Measurements from ENCODE around the gene SMPD1. TPM values are rescaled to one million over a fixed set of nuclear protein-coding genes. Genes with fewer than 3 reads are reported as not detected.
"Not testable (repeated sequence)": the region's sequence is repeated elsewhere in the genome, so short reads cannot be mapped to it uniquely, and the experiment has no call there.

Gene SMPD1
- total RNA-seq, 2 experiments from 2014 or later = 13.1 to 14.1 TPM

- POLR2A ChIA-PET = interaction anchor here (0.7 kb wide), 1 partner anchor 13 kb away, joined by 3 read pairs; no protein-coding TSS in a partner anchor
- Mint-ChIP-seq H3K4me3 (no peak overlapping the region), H3K36me3 (ENCODE audit: low read depth) (peaks cover 10% of the 10 kb centered on the region), H3K27ac (peak overlapping the region; percentile 92), H3K9me3 (ENCODE audit: low read depth) (no peaks in the 10 kb centered on the region), H3K27me3 (no peaks in the 10 kb centered on the region), H3K4me1 (peaks cover 48% of the 10 kb centered on the region)
- intact Hi-C loops (cut with DNase I, micrococcal nuclease) = loop anchor here in 1 of 2 experiments (1.0 kb wide), 1 partner anchor 9 kb away; no protein-coding TSS in a partner anchor
- DNase-seq = no peak
- CTCF ChIA-PET = interaction anchor here (0.6 to 6.1 kb wide), 9 partner anchors 8 to 360 kb away, joined by 3 to 47 read pairs (median 4); partner anchors contain the start of gene APBB1
- no peak for ATAC-seq
Measured at GRCh38 chr11:6388748-6389147, 1.5 kb upstream of the SMPD1 start.

GRCh38 chr11:6390718-6391469, 620 bp downstream of the SMPD1 start:
- H3K4me1 Mint-ChIP-seq = peaks cover 50% of the 10 kb centered on the region
- H3K9me3 Mint-ChIP-seq (ENCODE audit: low read depth) = no peaks in the 10 kb centered on the region
- peaks cover 10% of the 10 kb centered on the region for H3K36me3 Mint-ChIP-seq (ENCODE audit: low read depth)
- no peak for ATAC-seq
- H3K27ac Mint-ChIP-seq = peak overlapping the region; percentile 63
- peak overlapping the region; percentile 77 for H3K4me3 Mint-ChIP-seq
- no peaks in the 10 kb centered on the region for H3K27me3 Mint-ChIP-seq
- ChIA-PET POLR2A (interaction anchor here (0.6 to 2.3 kb wide), 7 partner anchors 12 to 1997 kb away, joined by 3 to 20 read pairs (median 7); partner anchors contain the start of genes APBB1, ARFIP2 and TIMM10B), CTCF (interaction anchor here (1.0 to 6.1 kb wide), 6 partner anchors 12 to 53 kb away, joined by 3 to 47 read pairs (median 5); no protein-coding TSS in a partner anchor)
- intact Hi-C loops (cut with DNase I, micrococcal nuclease) = loop anchor here (1.0 to 10.0 kb wide), 14 partner anchors 11 to 706 kb away; partner anchors contain the start of genes APBB1 (in 2 of the 2), ARFIP2 (in 2 of the 2), FHIP1B (in 2 of the 2) and MRPL17 (in 2 of the 2)
- peak; percentile 31 for DNase-seq

GRCh38 chr11:6391537-6392134, 1.4 kb downstream of the SMPD1 start:
- intact Hi-C loops (cut with DNase I, micrococcal nuclease) = loop anchor here (2.0 to 10.0 kb wide), 4 partner anchors 81 to 707 kb away; partner anchors contain the start of genes MRPL17 (in 2 of the 2), TRIM22 (in 1 of the 2), TRIM3 (in 1 of the 2) and TRIM5 (in 1 of the 2)

GRCh38 chr11:6392251-6392650, 2.0 kb downstream of the SMPD1 start:
- ATAC-seq; POLR2A ChIA-PET; DNase-seq; H3K27me3 Mint-ChIP-seq; H3K9me3 Mint-ChIP-seq (ENCODE audit: low read depth); H3K27ac Mint-ChIP-seq; H3K4me3 Mint-ChIP-seq: not testable (repeated sequence)
- Mint-ChIP-seq H3K4me1 (peaks cover 59% of the 10 kb centered on the region), H3K36me3 (ENCODE audit: low read depth) (peaks cover 15% of the 10 kb centered on the region)
- CTCF ChIA-PET = interaction anchor here (1.0 kb wide), 1 partner anchor 27 kb away, joined by 3 read pairs; no protein-coding TSS in a partner anchor
- intact Hi-C loops (cut with DNase I, micrococcal nuclease) = loop anchor here in 1 of 2 experiments (5.0 to 10.0 kb wide), 2 partner anchors 355 to 707 kb away; partner anchors contain the start of genes TRIM22 and TRIM5

More at GRCh38 chr11:6391537-6392134, 1.4 kb downstream of the SMPD1 start:
- H3K27me3 Mint-ChIP-seq = no peaks in the 10 kb centered on the region
- no peaks in the 10 kb centered on the region for H3K9me3 Mint-ChIP-seq (ENCODE audit: low read depth)
- DNase-seq = no peak
- peaks cover 53% of the 10 kb centered on the region for H3K4me1 Mint-ChIP-seq
- peak overlapping the region; percentile 63 for H3K27ac Mint-ChIP-seq
- ATAC-seq = no peak
- H3K36me3 Mint-ChIP-seq (ENCODE audit: low read depth) = peaks cover 13% of the 10 kb centered on the region
- ChIA-PET POLR2A (interaction anchor here (1.7 to 2.3 kb wide), 2 partner anchors 22 to 27 kb away, joined by 8 to 12 read pairs; partner anchors contain the start of gene APBB1), CTCF (interaction anchor here (6.1 kb wide), 1 partner anchor 13 kb away, joined by 47 read pairs; no protein-coding TSS in a partner anchor)
- peak overlapping the region; percentile 77 for H3K4me3 Mint-ChIP-seq

- ChIA-PET CTCF (interaction anchor here (0.5 to 1.0 kb wide), 3 partner anchors 9 to 16 kb away, joined by 3 to 4 read pairs (median 3); no protein-coding TSS in a partner anchor), POLR2A (no interaction called here)
- ATAC-seq = no peak
- DNase-seq = no peak
- no peak overlapping the region for H3K4me3 Mint-ChIP-seq
- H3K36me3 Mint-ChIP-seq (ENCODE audit: low read depth) = peaks cover 26% of the 10 kb centered on the region
- H3K9me3 Mint-ChIP-seq (ENCODE audit: low read depth) = no peaks in the 10 kb centered on the region
- no peak overlapping the region for H3K27ac Mint-ChIP-seq
- H3K4me1 Mint-ChIP-seq = peaks cover 58% of the 10 kb centered on the region
- intact Hi-C loops (cut with DNase I, micrococcal nuclease) = loop anchor here in 1 of 2 experiments (5.0 to 10.0 kb wide), 2 partner anchors 353 to 709 kb away; partner anchors contain the start of genes TRIM22 and TRIM5
- H3K27me3 Mint-ChIP-seq = no peaks in the 10 kb centered on the region
Measured at GRCh38 chr11:6393989-6394670, 3.9 kb downstream of the SMPD1 start.

- intact Hi-C loops (cut with DNase I, micrococcal nuclease) = loop anchor here in 1 of 2 experiments (10.0 kb wide), 1 partner anchor 711 kb away; the partner anchor contains the start of genes TRIM22 and TRIM5
- H3K4me3 Mint-ChIP-seq = no peak overlapping the region
- ChIA-PET CTCF (interaction anchor here (0.6 to 1.2 kb wide), 2 partner anchors 80 to 156 kb away, joined by 3 read pairs; no protein-coding TSS in a partner anchor), POLR2A (no interaction called here)
- DNase-seq (no peak), ATAC-seq (no peak)
- peaks cover 53% of the 10 kb centered on the region for H3K4me1 Mint-ChIP-seq
- H3K27ac Mint-ChIP-seq = no peak overlapping the region
- peaks cover 33% of the 10 kb centered on the region for H3K36me3 Mint-ChIP-seq (ENCODE audit: low read depth)
- no peaks in the 10 kb centered on the region for H3K27me3 Mint-ChIP-seq
- H3K9me3 Mint-ChIP-seq (ENCODE audit: low read depth) = no peaks in the 10 kb centered on the region
Measured at GRCh38 chr11:6395470-6396060, 5.3 kb downstream of the SMPD1 start.

GRCh38 chr11:6397156-6397555, 6.9 kb downstream of the SMPD1 start:
- no peak for ATAC-seq
- no peak for DNase-seq
- Mint-ChIP-seq H3K4me1 (peaks cover 56% of the 10 kb centered on the region), H3K36me3 (ENCODE audit: low read depth) (peaks cover 36% of the 10 kb centered on the region), H3K9me3 (ENCODE audit: low read depth) (no peaks in the 10 kb centered on the region), H3K4me3 (no peak overlapping the region), H3K27me3 (no peaks in the 10 kb centered on the region), H3K27ac (no peak overlapping the region)
- ChIA-PET POLR2A (no interaction called here), CTCF (interaction anchor here (0.6 to 1.2 kb wide), 2 partner anchors 18 to 47 kb away, joined by 3 read pairs; no protein-coding TSS in a partner anchor)
- intact Hi-C loops (cut with DNase I, micrococcal nuclease) = loop anchor here in 1 of 2 experiments (10.0 kb wide), 1 partner anchor 712 kb away; the partner anchor contains the start of genes TRIM22 and TRIM5

- intact Hi-C loops (cut with DNase I, micrococcal nuclease) = loop anchor here in 1 of 2 experiments (10.0 kb wide), 1 partner anchor 713 kb away; the partner anchor contains the start of genes TRIM22 and TRIM5
- no peak overlapping the region for H3K27ac Mint-ChIP-seq
- peaks cover 60% of the 10 kb centered on the region for H3K4me1 Mint-ChIP-seq
- no peaks in the 10 kb centered on the region for H3K27me3 Mint-ChIP-seq
- peaks cover 35% of the 10 kb centered on the region for H3K36me3 Mint-ChIP-seq (ENCODE audit: low read depth)
- H3K4me3 Mint-ChIP-seq = no peak overlapping the region
- H3K9me3 Mint-ChIP-seq (ENCODE audit: low read depth) = no peaks in the 10 kb centered on the region
- no peak for ATAC-seq
- POLR2A ChIA-PET = no interaction called here
- CTCF ChIA-PET = interaction anchor here (0.6 to 1.7 kb wide), 2 partner anchors 41 to 108 kb away, joined by 3 to 4 read pairs; no protein-coding TSS in a partner anchor
- no peak for DNase-seq
Measured at GRCh38 chr11:6397636-6398035, 7.4 kb downstream of the SMPD1 start.

- intact Hi-C loops (cut with DNase I, micrococcal nuclease) = no loop called here
- Mint-ChIP-seq H3K4me1 (peaks cover 70% of the 10 kb centered on the region), H3K36me3 (ENCODE audit: low read depth) (peaks cover 29% of the 10 kb centered on the region), H3K4me3 (no peak overlapping the region), H3K9me3 (ENCODE audit: low read depth) (no peaks in the 10 kb centered on the region), H3K27ac (peak overlapping the region; percentile 32), H3K27me3 (no peaks in the 10 kb centered on the region)
- CTCF ChIA-PET = interaction anchor here (0.6 to 5.6 kb wide), 6 partner anchors 12 to 93 kb away, joined by 3 to 50 read pairs (median 4); partner anchors contain the start of gene HPX
- DNase-seq (no peak), ATAC-seq (no peak)
- POLR2A ChIA-PET = interaction anchor here (0.6 to 1.0 kb wide), 3 partner anchors 11 to 22 kb away, joined by 3 read pairs; partner anchors contain the start of gene SMPD1
Measured at GRCh38 chr11:6400431-6401345, 10.4 kb downstream of the SMPD1 start.
